Transverse colon (tissue), 4 donors: ENCODE results near the gene GATB.

Experiments used
- CTCF ChIP-seq, 5 experiments: fragments of 200-600 bp in 3 of 5; fragments of 450-650 bp in 2 of 5; sonication (generic) in 3 of 5; IDR thresholded peaks; 1 replicate in 2 of 5; 2 replicates in 3 of 5; pipeline ENCODE4 v1.5.1; 2016 to 2017; ENCODE audit warnings: antibody characterized with exemption in 5 of 5, inconsistent platforms in 3 of 5, mild to moderate bottlenecking in 2 of 5, moderate library complexity in 1 of 5
- EP300 ChIP-seq: sonication (generic); formaldehyde crosslinking; IDR thresholded peaks from one replicate; pipeline ENCODE4 v1.6.1; 2017; ENCODE audit warnings: antibody characterized with exemption, low read depth
- POLR2A ChIP-seq: fragments of 450-650 bp; IDR thresholded peaks from one replicate; pipeline ENCODE4 v1.6.1; 2016; ENCODE audit warnings: antibody characterized with exemption, mild to moderate bottlenecking, moderate library complexity
- POLR2AphosphoS5 ChIP-seq, 3 donors: sonication (generic); formaldehyde crosslinking; IDR thresholded peaks; one replicate each; pipeline ENCODE4 v1.6.1; 2016; ENCODE audit warnings: antibody characterized with exemption in 3 of 3

- no peak for TF ChIP-seq POLR2A
- TF ChIP-seq CTCF (IDR thresholded peaks at IDR 0.05), result no peak
- no peak for TF ChIP-seq POLR2AphosphoS5 (IDR thresholded peaks at IDR 0.05)
- TF ChIP-seq EP300, result no peak
Observed at GRCh38 chr4:151809716-151810115, 48.9 kb upstream of the GATB start.
